Activated CD4-positive, alpha-beta memory T cell treated with anti-CD3 and anti-CD28 coated beads, Interleukin-2, amount 10 ng/mL, durations not matched to agents 7 days and 5 days (primary cell): ENCODE measurements around the gene PPP6R3. TPM values are rescaled to one million over a fixed set of nuclear protein-coding genes. Genes with fewer than 3 reads are reported as not detected.
A peak's percentile ranks its signal among the peaks of the same experiment; 100 is the strongest.
"Not testable (repeated sequence)": the region's sequence is repeated elsewhere in the genome, so short reads cannot be mapped to it uniquely, and the experiment has no call there.

Experiments used
- CTCF ChIA-PET: fragments of 350-600 bp; sonication (Branson Sonifier 250); formaldehyde crosslinking; loops from one replicate; lab custom pipeline; 2021; ENCODE audit warnings: antibody characterized with exemption, inconsistent platforms; lab: Charles Lee
- POLR2A ChIA-PET: fragments of 350-600 bp; sonication (Branson Sonifier 250); formaldehyde crosslinking; loops from one replicate; lab custom pipeline; 2021; ENCODE audit warnings: antibody characterized with exemption; lab: Charles Lee
- DNase-seq: peaks from one replicate; pipeline ENCODE4 v3.0.0-alpha.2; 2020
- H3K27ac Mint-ChIP-seq: one replicate; pipeline ENCODE4 v1.8.0; 2021; ENCODE audit warnings: mild to moderate bottlenecking, mixed read lengths
- H3K27me3 Mint-ChIP-seq: one replicate; pipeline ENCODE4 v1.8.0; 2021; ENCODE audit warnings: mixed read lengths
- H3K36me3 Mint-ChIP-seq: one replicate; pipeline ENCODE4 v1.8.0; 2021; ENCODE audit warnings: low read depth, mixed read lengths
- H3K4me1 Mint-ChIP-seq: one replicate; pipeline ENCODE4 v1.8.0; 2021; ENCODE audit warnings: mixed read lengths
- H3K4me3 Mint-ChIP-seq: one replicate; pipeline ENCODE4 v1.8.0; 2021; ENCODE audit warnings: mild to moderate bottlenecking, mixed read lengths
- H3K9me3 Mint-ChIP-seq: one replicate; pipeline ENCODE4 v1.8.0; 2021; ENCODE audit warnings: mixed read lengths
- total RNA-seq, 2 experiments: library from RNA; stranded (reverse); gene quantifications; one replicate each; pipeline ENCODE4 v1.2.3, GENCODE V29; 2021

Gene PPP6R3
- total RNA-seq, 2 experiments from 2014 or later = 105 to 115 TPM

- H3K27me3 Mint-ChIP-seq = peaks cover 16% of the 10 kb centered on the region
- H3K4me3 Mint-ChIP-seq, DNase-seq, H3K36me3 Mint-ChIP-seq, H3K4me1 Mint-ChIP-seq, H3K27ac Mint-ChIP-seq, H3K9me3 Mint-ChIP-seq, POLR2A ChIA-PET: not testable (repeated sequence)
- CTCF ChIA-PET = interaction anchor here (0.6 to 1.0 kb wide), 2 partner anchors 176 to 212 kb away, joined by 3 to 4 read pairs; no protein-coding TSS in a partner anchor
Observed at GRCh38 chr11:68632375-68632774, 171.8 kb downstream of the PPP6R3 start.

GRCh38 chr11:68632802-68633201, 172.2 kb downstream of the PPP6R3 start:
- Mint-ChIP-seq H3K4me1 (no peaks in the 10 kb centered on the region), H3K36me3 (no peaks in the 10 kb centered on the region), H3K9me3 (no peaks in the 10 kb centered on the region), H3K27me3 (peaks cover 19% of the 10 kb centered on the region), H3K4me3 (no peak overlapping the region), H3K27ac (no peak overlapping the region)
- ChIA-PET POLR2A (no interaction called here), CTCF (interaction anchor here (0.6 to 1.0 kb wide), 2 partner anchors 175 to 212 kb away, joined by 3 to 4 read pairs; no protein-coding TSS in a partner anchor)
- peak; percentile 62 for DNase-seq

- H3K4me1 Mint-ChIP-seq = not testable (repeated sequence)
Observed at GRCh38 chr11:68634606-68635005, 174.1 kb downstream of the PPP6R3 start.

GRCh38 chr11:68635172-68635571, 174.6 kb downstream of the PPP6R3 start:
- H3K36me3 Mint-ChIP-seq, CTCF ChIA-PET, DNase-seq, H3K27ac Mint-ChIP-seq, H3K4me1 Mint-ChIP-seq, H3K4me3 Mint-ChIP-seq, H3K9me3 Mint-ChIP-seq, POLR2A ChIA-PET: not testable (repeated sequence)
- H3K27me3 Mint-ChIP-seq = peaks cover 23% of the 10 kb centered on the region

More at GRCh38 chr11:68634606-68635005, 174.1 kb downstream of the PPP6R3 start:
- DNase-seq, H3K36me3 Mint-ChIP-seq, CTCF ChIA-PET, H3K27ac Mint-ChIP-seq, H3K4me3 Mint-ChIP-seq, POLR2A ChIA-PET, H3K9me3 Mint-ChIP-seq: not testable (repeated sequence)
- peaks cover 23% of the 10 kb centered on the region for H3K27me3 Mint-ChIP-seq

GRCh38 chr11:68635883-68636282, 175.3 kb downstream of the PPP6R3 start:
- H3K4me3 Mint-ChIP-seq, H3K4me1 Mint-ChIP-seq, DNase-seq, H3K27ac Mint-ChIP-seq, H3K9me3 Mint-ChIP-seq, CTCF ChIA-PET, POLR2A ChIA-PET, H3K36me3 Mint-ChIP-seq: not testable (repeated sequence)
- peaks cover 23% of the 10 kb centered on the region for H3K27me3 Mint-ChIP-seq

- H3K9me3 Mint-ChIP-seq, POLR2A ChIA-PET, H3K27ac Mint-ChIP-seq, H3K4me3 Mint-ChIP-seq, H3K4me1 Mint-ChIP-seq, CTCF ChIA-PET, DNase-seq, H3K36me3 Mint-ChIP-seq: not testable (repeated sequence)
- H3K27me3 Mint-ChIP-seq = peaks cover 23% of the 10 kb centered on the region
Observed at GRCh38 chr11:68639322-68639721, 178.8 kb downstream of the PPP6R3 start.

- Mint-ChIP-seq H3K27ac (no peak overlapping the region), H3K27me3 (peaks cover 15% of the 10 kb centered on the region), H3K4me3 (no peak overlapping the region), H3K4me1 (no peaks in the 10 kb centered on the region), H3K9me3 (peaks cover 2% of the 10 kb centered on the region), H3K36me3 (no peaks in the 10 kb centered on the region)
- ChIA-PET POLR2A (no interaction called here), CTCF (no interaction called here)
- no peak for DNase-seq
Observed at GRCh38 chr11:68641880-68642279, 181.3 kb downstream of the PPP6R3 start.

GRCh38 chr11:68643585-68643984, 183.0 kb downstream of the PPP6R3 start:
- ChIA-PET POLR2A (no interaction called here), CTCF (no interaction called here)
- no peaks in the 10 kb centered on the region for H3K4me1 Mint-ChIP-seq

GRCh38 chr11:68646832-68647231, 186.3 kb downstream of the PPP6R3 start:
- Mint-ChIP-seq H3K4me3 (no peak overlapping the region), H3K36me3 (no peaks in the 10 kb centered on the region), H3K9me3 (peaks cover 7% of the 10 kb centered on the region), H3K4me1 (no peaks in the 10 kb centered on the region), H3K27me3 (peaks cover 26% of the 10 kb centered on the region), H3K27ac (no peak overlapping the region)
- POLR2A ChIA-PET = no interaction called here
- CTCF ChIA-PET = no interaction called here
- DNase-seq = no peak

More at GRCh38 chr11:68643585-68643984, 183.0 kb downstream of the PPP6R3 start:
- DNase-seq = no peak
- Mint-ChIP-seq H3K4me3 (no peak overlapping the region), H3K27me3 (peaks cover 20% of the 10 kb centered on the region), H3K27ac (no peak overlapping the region), H3K9me3 (peaks cover 7% of the 10 kb centered on the region), H3K36me3 (no peaks in the 10 kb centered on the region)

GRCh38 chr11:68649851-68650555, 189.5 kb downstream of the PPP6R3 start:
- Mint-ChIP-seq H3K27me3 (peaks cover 26% of the 10 kb centered on the region), H3K27ac (no peak overlapping the region), H3K36me3 (no peaks in the 10 kb centered on the region), H3K4me3 (no peak overlapping the region), H3K4me1 (no peaks in the 10 kb centered on the region), H3K9me3 (peaks cover 5% of the 10 kb centered on the region)
- ChIA-PET POLR2A (no interaction called here), CTCF (no interaction called here)
- DNase-seq = no peak

- ChIA-PET POLR2A (no interaction called here), CTCF (no interaction called here)
- H3K27me3 Mint-ChIP-seq = peaks cover 28% of the 10 kb centered on the region
- no peak overlapping the region for H3K4me3 Mint-ChIP-seq
- H3K9me3 Mint-ChIP-seq = peaks cover 5% of the 10 kb centered on the region
- H3K36me3 Mint-ChIP-seq = no peaks in the 10 kb centered on the region
- H3K27ac Mint-ChIP-seq = no peak overlapping the region
- no peak for DNase-seq
- no peaks in the 10 kb centered on the region for H3K4me1 Mint-ChIP-seq
Observed at GRCh38 chr11:68650801-68651200, 190.2 kb downstream of the PPP6R3 start.

- H3K27ac Mint-ChIP-seq = no peak overlapping the region
- H3K9me3 Mint-ChIP-seq = peaks cover 5% of the 10 kb centered on the region
- ChIA-PET CTCF (no interaction called here), POLR2A (no interaction called here)
- no peak overlapping the region for H3K4me3 Mint-ChIP-seq
- no peaks in the 10 kb centered on the region for H3K4me1 Mint-ChIP-seq
- DNase-seq = no peak
- no peaks in the 10 kb centered on the region for H3K36me3 Mint-ChIP-seq
- peaks cover 23% of the 10 kb centered on the region for H3K27me3 Mint-ChIP-seq
Observed at GRCh38 chr11:68651208-68651984, 190.8 kb downstream of the PPP6R3 start.

GRCh38 chr11:68651985-68652682, 191.6 kb downstream of the PPP6R3 start:
- Mint-ChIP-seq H3K27ac (no peak overlapping the region), H3K4me3 (no peak overlapping the region), H3K9me3 (peaks cover 5% of the 10 kb centered on the region), H3K36me3 (no peaks in the 10 kb centered on the region), H3K27me3 (peaks cover 17% of the 10 kb centered on the region), H3K4me1 (no peaks in the 10 kb centered on the region)
- ChIA-PET CTCF (no interaction called here), POLR2A (no interaction called here)
- DNase-seq = no peak
